Stimulated activated CD8-positive, alpha-beta memory T cell treated with anti-CD3 and anti-CD28 coated beads, Interleukin-7, amount 100 ng/mL, for 24 hours (primary cell): ENCODE results near the gene SLC9C1.

ENCODE experiments used
- DNase-seq: peaks from one replicate; pipeline ENCODE4 v3.0.0-alpha.2; 2020; ENCODE audit warnings: low read depth

SLC9C1 gene

DNA sequence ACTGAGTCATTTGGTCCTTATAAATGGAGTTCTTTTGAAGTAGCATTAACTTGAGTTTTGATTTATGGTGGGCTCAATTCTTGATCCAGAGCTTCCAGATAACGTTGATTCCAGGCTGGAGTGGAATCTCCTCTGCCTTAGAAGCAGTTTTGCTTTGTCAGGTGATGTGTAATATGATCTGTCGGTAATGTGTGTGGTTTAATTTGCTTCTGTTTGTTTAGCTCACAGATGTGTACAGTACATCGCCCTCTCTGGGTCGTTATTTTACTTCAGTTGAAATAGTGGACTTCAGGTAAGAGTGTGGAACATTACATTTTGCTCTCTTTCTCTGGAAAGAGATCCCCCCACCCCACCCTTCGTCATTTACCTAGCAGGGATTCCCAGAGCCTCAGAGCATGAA, 184.7 kb downstream of the SLC9C1 start:
- DNase-seq, result no peak

DNA sequence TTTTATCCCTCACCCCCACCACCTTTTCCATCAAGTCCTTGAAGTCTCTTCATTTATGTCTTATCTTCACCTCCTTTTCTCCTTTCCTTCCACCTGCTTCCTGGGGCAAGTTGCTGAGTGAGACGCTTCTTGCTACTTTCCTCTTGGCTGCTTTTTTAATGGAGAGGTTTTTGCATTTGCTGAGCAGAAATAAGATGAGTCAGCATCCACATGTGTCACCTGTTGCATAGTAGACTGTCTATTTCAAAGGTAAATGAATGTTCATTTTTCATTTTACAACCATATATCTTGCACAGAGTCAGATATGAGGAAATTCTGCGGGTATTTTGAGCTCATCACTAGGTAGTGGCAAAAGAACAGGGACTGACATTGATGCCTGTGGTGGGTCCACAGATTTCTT, 189.2 kb downstream of the SLC9C1 start:
- no peak for DNase-seq

DNA sequence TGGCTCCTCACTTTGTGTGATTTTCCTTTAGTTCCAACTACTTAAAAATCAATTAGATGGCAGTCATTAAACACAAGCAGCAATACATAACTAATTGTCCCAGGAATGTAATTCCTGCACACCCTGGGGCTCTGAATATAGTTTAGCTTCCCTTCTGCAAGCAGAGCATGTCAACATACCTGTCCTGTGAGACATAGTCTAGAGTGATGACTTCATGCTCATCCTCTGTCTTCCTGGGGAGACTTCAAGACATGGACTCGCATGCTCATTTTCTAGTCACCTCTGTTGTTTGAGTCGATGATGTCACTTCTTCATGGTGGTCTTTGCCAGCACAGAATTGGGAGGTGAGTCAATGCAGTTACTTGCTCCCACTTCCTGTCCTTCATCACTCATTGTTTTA, 192.1 kb downstream of the SLC9C1 start:
- no peak for DNase-seq

DNA sequence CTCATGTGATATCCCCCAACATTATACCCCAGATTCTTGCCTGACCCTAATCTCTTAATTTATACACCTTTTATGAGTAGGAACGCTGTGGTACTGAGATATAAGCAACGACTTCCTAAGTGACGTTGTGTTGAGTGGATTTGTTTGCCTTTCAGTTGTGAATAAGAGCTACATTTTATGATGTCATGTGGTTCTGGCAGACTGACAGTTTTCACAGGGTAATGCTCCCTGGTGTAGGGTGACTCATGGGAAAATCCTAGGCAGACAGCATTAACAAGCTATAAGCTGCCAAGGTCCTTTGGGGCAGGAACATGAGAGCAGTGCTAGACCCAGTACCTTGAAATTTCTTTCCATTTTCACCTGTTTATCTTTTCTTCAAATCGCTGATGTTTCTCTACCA, 196.6 kb downstream of the SLC9C1 start:
- no peak for DNase-seq

DNA sequence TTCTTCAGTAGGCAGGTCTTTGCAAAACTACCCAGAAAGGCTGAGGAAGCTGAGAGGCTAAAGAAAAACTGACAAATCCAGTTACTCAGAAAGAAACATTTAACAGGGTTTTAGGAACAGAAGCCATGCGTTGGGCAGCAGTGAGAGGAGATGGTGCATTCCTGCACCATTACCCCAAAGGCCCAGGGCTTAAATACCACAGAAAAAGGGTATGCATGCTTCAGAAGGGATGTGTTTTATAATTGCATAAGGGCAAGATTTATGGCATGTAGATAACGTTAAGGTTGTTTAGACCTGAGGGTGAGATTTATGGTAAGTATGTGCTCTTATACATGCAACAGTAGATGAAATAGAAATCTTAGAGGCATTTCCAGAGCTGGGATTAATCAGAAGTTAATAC, 197.8 kb downstream of the SLC9C1 start:
- no peak for DNase-seq

DNA sequence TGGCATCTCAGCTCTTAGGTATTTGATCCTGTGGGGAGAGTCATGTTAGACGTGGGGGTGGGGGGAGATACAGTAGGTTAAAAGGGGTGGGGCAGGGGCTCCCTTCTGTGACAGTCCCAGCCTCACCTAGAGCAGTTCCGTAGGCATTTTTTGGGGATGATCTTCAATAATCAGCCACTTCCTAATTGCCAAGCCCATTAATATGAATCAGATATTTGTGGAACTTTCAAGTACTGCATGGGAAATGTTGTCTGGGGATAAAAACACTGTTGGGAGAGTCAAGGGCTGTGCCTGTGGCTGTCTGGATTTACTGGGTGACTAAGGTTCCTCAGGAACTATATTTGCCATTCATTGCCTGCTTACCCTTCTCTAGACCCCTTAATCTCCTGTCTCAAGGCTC, 198.3 kb downstream of the SLC9C1 start:
- DNase-seq, result no peak

DNA sequence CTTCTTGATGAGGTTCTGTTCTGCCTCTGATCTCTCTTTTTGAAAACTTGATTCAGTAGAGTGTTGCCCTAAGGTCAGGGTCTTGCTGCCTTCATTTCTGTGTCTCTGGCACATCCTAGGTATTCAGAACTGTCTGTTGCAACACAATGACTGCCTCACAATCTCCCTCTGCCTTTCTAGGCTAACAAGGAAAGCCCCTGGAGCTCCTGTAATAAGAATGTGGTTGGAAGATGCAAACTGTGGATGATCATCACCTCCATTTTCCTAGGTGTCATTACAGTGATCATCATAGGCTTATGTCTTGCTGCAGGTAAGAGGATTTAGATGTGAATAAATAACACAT, 200.9 kb downstream of the SLC9C1 start:
- DNase-seq, result no peak

DNA sequence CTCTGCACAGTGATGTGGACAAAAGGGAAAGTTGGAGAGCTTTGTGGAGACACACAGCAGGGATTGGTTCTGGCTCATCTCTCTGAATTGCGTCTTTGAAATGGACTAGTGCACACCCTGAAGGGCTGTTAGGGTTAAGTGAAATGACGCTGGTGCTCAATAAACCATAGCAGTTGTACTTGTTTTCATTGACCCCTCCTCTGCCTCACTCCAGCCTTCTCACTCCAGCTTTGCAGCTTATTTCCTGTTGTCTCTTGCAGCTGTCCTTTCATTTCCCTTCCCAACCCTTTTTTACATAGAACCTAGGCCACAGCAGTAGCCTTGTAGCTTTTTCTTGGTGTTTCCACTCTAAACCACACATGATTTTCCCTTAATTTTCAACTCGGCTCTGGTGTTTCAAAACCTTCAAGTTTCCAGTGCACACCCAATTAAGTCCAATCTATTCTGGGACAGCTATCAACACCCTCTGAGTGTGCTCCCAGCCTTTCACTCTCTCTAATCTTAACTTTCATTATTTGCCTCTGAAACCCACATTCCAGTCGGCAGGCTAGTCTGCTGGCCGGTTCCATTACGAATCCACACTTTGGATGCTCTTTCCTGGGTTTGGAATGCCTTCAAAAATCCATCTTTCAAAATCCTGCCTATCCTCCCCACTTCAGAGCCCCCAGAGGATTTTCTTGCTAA, 201.4 kb downstream of the SLC9C1 start:
- no peak for DNase-seq

DNA sequence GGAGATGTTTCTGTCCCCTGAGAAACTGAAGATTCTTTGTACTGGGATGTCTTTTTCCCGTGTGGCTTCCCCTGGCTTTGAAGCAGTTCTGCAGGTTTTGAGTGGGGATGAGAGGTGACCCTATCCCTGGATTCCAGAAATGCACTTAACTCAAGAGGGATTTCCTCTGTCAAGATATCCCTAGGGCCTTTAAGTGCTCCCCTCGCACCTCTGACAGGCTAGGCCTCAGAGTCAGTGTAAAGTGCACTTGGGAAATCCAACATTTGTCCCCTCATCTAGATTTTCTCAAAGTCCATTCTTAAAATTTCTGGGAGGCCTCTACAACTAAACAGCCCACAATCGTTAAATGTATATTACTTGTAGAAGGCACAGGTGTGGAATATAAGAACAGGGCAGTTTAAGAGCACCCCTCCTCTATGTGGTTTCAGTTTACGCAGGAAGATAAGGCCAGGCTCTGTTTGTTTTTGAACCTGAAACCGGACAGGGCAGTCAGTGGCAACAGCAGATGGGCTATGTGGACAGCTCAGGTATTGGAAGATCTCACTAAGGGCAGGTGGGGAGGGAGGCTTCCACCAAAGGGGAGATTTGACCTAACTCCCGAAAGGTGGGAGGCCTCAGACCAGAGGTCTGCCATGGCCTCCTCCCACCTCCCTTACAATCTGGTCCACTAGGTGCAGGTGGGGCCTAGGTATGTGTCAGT, 203.0 kb downstream of the SLC9C1 start:
- DNase-seq, result no peak
